ENCODE results near the gene ATP11B. TPM values are rescaled to one million over a fixed set of nuclear protein-coding genes. Genes with fewer than 3 reads are reported as not detected.

The ATP11B gene
- total and polyA plus RNA-seq, 2 of the 8 experiments (the other 6 are each of a cell fraction or from before 2014, with no cell fraction given) = 5.1 to 26.5 TPM

DNA sequence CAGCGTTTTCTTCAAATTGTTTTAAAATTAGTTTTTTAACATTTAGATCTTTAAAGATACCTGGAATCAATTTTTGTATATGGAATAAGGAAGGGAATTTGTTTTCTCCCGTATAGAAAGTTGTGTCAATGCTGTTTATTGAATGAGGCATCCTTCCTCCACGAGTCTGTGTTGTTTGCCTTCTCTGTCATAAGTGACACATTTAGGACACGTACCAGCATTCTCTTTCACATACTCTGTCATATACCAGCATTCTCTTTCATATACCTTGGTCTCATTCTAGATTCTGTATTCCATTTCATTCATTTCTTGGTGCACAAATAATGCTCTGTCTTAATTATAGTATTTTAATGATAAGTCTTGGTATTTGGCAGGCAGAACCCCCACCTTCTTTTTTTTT, 10.3 kb downstream of the ATP11B start:
- Histone ChIP-seq H3K9ac (replicated peaks in 1 of 4; ENCODE audit: extremely low read depth in 1 of 4, low read depth in 3 of 4, low read length in 3 of 4) (no peak overlapping the region), H3K36me3 (ENCODE audit: control insufficient read depth in 2 of 4, insufficient read depth in 4 of 4, low read length in 3 of 4) (no peaks in the 10 kb centered on the region), H3K18ac (ENCODE audit: extremely low read depth, low read length) (no peak overlapping the region), H3K79me1 (ENCODE audit: low read depth, low read length) (no peaks in the 10 kb centered on the region), H2AK5ac (ENCODE audit: low read depth, low read length) (no peak overlapping the region), H4K8ac (ENCODE audit: extremely low read depth, insufficient read depth, low read length) (no peak overlapping the region), H3K4me3 (ENCODE audit: extremely low read depth in 1 of 4, insufficient read depth in 2 of 4, low read depth in 3 of 4, low read length in 4 of 4) (no peak overlapping the region), H3K4me2 (ENCODE audit: insufficient read depth in 1 of 2, low read depth in 2 of 2, low read length in 2 of 2) (no peak overlapping the region), H3K79me2 (ENCODE audit: control insufficient read depth in 1 of 2, insufficient read depth in 2 of 2, low read length in 2 of 2) (peaks cover 0 to 9% of the 10 kb centered on the region in 2 experiments; a peak in 1 of 4 replicates), H2AFZ (ENCODE audit: low read length) (no peak overlapping the region), H3K23me2 (ENCODE audit: low read depth, low read length) (peaks cover 2% of the 10 kb centered on the region), H3K27me3 (replicated peaks in 1 of 4; ENCODE audit: control insufficient read depth in 3 of 4, extremely low read depth in 1 of 4, insufficient read depth in 3 of 4, low read length in 3 of 4) (no peaks in the 10 kb centered on the region), H2BK5ac (ENCODE audit: low read depth, low read length) (no peak overlapping the region), H2BK20ac (ENCODE audit: low read length) (no peak overlapping the region), H3K4me1 (replicated peaks in 1 of 4; ENCODE audit: control insufficient read depth in 3 of 4, insufficient read depth in 4 of 4, low read length in 3 of 4) (peaks cover 0 to 5% (median 2%) of the 10 kb centered on the region in 4 experiments; a peak in 2 of 7 replicates), H3K9me3 (ENCODE audit: insufficient read depth in 2 of 2, low read depth in 1 of 2, low read length in 1 of 2) (no peaks in the 10 kb centered on the region), H3K14ac (ENCODE audit: insufficient read length) (no peak overlapping the region), H3K23ac (ENCODE audit: insufficient read length) (no peak overlapping the region), H3K27ac (ENCODE audit: low read depth, low read length) (no peak overlapping the region), H4K91ac (replicated peaks; ENCODE audit: insufficient read length, low read length) (no peak overlapping the region), H2BK12ac (ENCODE audit: low read depth, low read length) (no peak overlapping the region), H3K4ac (replicated peaks; ENCODE audit: insufficient read length, low read depth, low read length) (no peak overlapping the region), H2BK120ac (replicated peaks; ENCODE audit: low read depth, low read length) (no peak overlapping the region), H4K20me1 (replicated peaks in 1 of 2; ENCODE audit: control insufficient read depth in 1 of 2, insufficient read depth in 2 of 2, low read length in 2 of 2) (no peaks in the 10 kb centered on the region), H4K5ac (ENCODE audit: insufficient read length, low read depth, low read length) (no peak overlapping the region), H3K56ac (replicated peaks; ENCODE audit: insufficient read length, low read depth, low read length) (no peak overlapping the region), H2BK15ac (ENCODE audit: low read length) (no peak overlapping the region)
- no peak for FAIRE-seq
- no peak for DNase-seq (ENCODE audit: low read depth in 1 of 2, low spot score in 2 of 2)
- CTCF ChIA-PET (ENCODE audit: partially characterized antibody) = no interaction called here
- WGBS, 2 experiments (ENCODE audit: extremely low coverage in 1 of 2, insufficient coverage in 1 of 2, insufficient read length in 1 of 2, insufficient replicate concordance in 2 of 2, low coverage in 1 of 2, low lambda C conversion rate in 2 of 2, missing lambda C conversion rate in 1 of 2) = 90% methylated on average over 4 of the region's 4 CpGs; no CpG with 5 or more reads in 1 of the 2 experiments
- POLR2A ChIA-PET (ENCODE audit: partially characterized antibody) = interaction anchor here (0.7 to 1.0 kb wide), 2 partner anchors 10 to 639 kb away, joined by 3 read pairs; no protein-coding TSS in a partner anchor
- no peak for TF ChIP-seq CHD1 (IDR thresholded peaks at IDR 0.05; ENCODE audit: low read depth, low read length)
- TF ChIP-seq, protein P1, sequence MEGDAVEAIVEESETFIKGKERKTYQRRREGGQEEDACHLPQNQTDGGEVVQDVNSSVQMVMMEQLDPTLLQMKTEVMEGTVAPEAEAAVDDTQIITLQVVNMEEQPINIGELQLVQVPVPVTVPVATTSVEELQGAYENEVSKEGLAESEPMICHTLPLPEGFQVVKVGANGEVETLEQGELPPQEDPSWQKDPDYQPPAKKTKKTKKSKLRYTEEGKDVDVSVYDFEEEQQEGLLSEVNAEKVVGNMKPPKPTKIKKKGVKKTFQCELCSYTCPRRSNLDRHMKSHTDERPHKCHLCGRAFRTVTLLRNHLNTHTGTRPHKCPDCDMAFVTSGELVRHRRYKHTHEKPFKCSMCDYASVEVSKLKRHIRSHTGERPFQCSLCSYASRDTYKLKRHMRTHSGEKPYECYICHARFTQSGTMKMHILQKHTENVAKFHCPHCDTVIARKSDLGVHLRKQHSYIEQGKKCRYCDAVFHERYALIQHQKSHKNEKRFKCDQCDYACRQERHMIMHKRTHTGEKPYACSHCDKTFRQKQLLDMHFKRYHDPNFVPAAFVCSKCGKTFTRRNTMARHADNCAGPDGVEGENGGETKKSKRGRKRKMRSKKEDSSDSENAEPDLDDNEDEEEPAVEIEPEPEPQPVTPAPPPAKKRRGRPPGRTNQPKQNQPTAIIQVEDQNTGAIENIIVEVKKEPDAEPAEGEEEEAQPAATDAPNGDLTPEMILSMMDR (IDR thresholded peaks at IDR 0.05; ENCODE audit: control extremely low read depth in 1 of 3, insufficient read depth in 1 of 3, low read depth in 1 of 3, low read length in 3 of 3) = no peak
- no peak for TF ChIP-seq POLR2AphosphoS5 (IDR thresholded peaks at IDR 0.05; ENCODE audit: low read depth, low read length)
- TF ChIP-seq NANOG (IDR thresholded peaks at IDR 0.05; ENCODE audit: insufficient read depth, low read depth, low read length, poor library complexity, severe bottlenecking) = no peak
- TF ChIP-seq, protein P2, sequence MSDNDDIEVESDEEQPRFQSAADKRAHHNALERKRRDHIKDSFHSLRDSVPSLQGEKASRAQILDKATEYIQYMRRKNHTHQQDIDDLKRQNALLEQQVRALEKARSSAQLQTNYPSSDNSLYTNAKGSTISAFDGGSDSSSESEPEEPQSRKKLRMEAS (IDR thresholded peaks at IDR 0.05) = no peak
- no peak for TF ChIP-seq YY1 (IDR thresholded peaks at IDR 0.05; ENCODE audit: low read depth, low read length)
- TF ChIP-seq CBX5 (IDR thresholded peaks at IDR 0.05; ENCODE audit: low read depth, low read length) = no peak
- TF ChIP-seq, protein P3, sequence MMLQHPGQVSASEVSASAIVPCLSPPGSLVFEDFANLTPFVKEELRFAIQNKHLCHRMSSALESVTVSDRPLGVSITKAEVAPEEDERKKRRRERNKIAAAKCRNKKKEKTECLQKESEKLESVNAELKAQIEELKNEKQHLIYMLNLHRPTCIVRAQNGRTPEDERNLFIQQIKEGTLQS (IDR thresholded peaks at IDR 0.05; ENCODE audit: insufficient read depth, low read depth, low read length) = no peak
- no peak for TF ChIP-seq RNF2 (IDR thresholded peaks at IDR 0.05; ENCODE audit: borderline replicate concordance, low read depth, low read length, missing control alignments, poor library complexity, severe bottlenecking)

All from H1 (cell line).